Measurements from ENCODE around the gene P2RY4. TPM values are rescaled to one million over a fixed set of nuclear protein-coding genes. Genes with fewer than 3 reads are reported as not detected.
"Not testable (repeated sequence)": the region's sequence is repeated elsewhere in the genome, so short reads cannot be mapped to it uniquely, and the experiment has no call there.

The P2RY4 gene
- total and polyA plus RNA-seq, 4 donors, result 0.91 to 1.2 TPM; not detected in 2

DNA sequence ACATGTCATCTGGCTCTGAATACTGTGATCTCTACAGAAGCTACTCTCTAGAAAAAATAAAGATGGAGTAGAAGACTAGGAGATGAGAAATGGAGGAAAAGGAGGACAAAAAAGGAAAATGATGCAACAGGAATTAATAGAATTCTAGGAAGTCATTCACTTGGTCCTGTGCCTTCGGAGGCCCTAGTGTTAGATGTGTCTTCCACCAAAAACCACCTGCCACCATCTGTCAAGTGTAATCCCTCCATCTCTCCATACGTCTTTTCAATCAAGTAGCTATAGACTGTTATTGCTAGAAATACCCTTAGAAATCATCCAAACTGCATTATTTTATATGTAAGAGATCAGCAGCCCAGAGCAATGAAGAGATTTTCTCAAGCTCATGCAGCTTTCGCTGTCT lies 19.1 kb upstream of the P2RY4 start:
- Histone ChIP-seq H3K4me3 (ENCODE audit: low read length in 2 of 2) (no peak overlapping the region), H3K27ac (ENCODE audit: low read depth in 1 of 2, low read length in 2 of 2) (no peak overlapping the region), H3K27me3 (ENCODE audit: control insufficient read depth in 1 of 2, insufficient read depth in 2 of 2, low read length in 1 of 2) (no peaks in the 10 kb centered on the region), H3K36me3 (ENCODE audit: control insufficient read depth in 1 of 2, insufficient read depth in 2 of 2, low read length in 1 of 2) (no peaks in the 10 kb centered on the region), H3K9me3 (ENCODE audit: control insufficient read depth, low read length) (no peaks in the 10 kb centered on the region), H3K4me1 (ENCODE audit: control insufficient read depth in 1 of 2, insufficient read depth in 2 of 2, low read length in 2 of 2) (no peaks in the 10 kb centered on the region)
- DNase-seq (no peak), ATAC-seq (ENCODE audit: low FRiP score) (no peak)
- intact Hi-C loops (cut with DNase I), result no loop called here
- WGBS, 2 donors, result 83 to 95% methylated on average over 3 of the region's 3 CpGs

DNA sequence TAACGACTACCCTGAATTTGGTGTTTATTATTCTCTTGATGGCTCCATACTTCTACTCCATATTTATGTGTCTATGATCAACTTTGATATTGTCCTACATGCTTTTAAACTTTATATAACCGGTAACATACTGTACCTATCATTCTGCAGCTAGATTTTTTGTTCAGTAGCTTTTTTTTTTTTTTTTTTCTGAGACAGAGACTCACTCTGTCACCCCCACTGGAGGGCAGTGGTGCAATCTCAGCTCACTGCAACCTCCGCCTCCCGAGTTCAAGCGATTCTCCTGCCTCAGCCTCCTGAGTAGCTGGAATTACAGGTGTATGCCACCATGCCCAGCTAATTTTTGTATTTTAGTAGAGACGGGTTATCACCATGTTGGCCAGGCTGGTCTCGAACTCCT lies 14.0 kb upstream of the P2RY4 start:
- H3K27me3 ChIP-seq (ENCODE audit: control insufficient read depth in 1 of 2, insufficient read depth in 2 of 2, low read length in 1 of 2); H3K9me3 ChIP-seq (ENCODE audit: control insufficient read depth, low read length); DNase-seq; H3K4me3 ChIP-seq (ENCODE audit: low read length in 2 of 2); H3K27ac ChIP-seq (ENCODE audit: low read depth in 1 of 2, low read length in 2 of 2); H3K4me1 ChIP-seq (ENCODE audit: control insufficient read depth in 1 of 2, insufficient read depth in 2 of 2, low read length in 2 of 2); ATAC-seq (ENCODE audit: low FRiP score); intact Hi-C loops (cut with DNase I); H3K36me3 ChIP-seq (ENCODE audit: control insufficient read depth in 1 of 2, insufficient read depth in 2 of 2, low read length in 1 of 2): not testable (repeated sequence)
- 78 to 83% methylated on average over 7 of the region's 7 CpGs for WGBS, 2 donors

DNA sequence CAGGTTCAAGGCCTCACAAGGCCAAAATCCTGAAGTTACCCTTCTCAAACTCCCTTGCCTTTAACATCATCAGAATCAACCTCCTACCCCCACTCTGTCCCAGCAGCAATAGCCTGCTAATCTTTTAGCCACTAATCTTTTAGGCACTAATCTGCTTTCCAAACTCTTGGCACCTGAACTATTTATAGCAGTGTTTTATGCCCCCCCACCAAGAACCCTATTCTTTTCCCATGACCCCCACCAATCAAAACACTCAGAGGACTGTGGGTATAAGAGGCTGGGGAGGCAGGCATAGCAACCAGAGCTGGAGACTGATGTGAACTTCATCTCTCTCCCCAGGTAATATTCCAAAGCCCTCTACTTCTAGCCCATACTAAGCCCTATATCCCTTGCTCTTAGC lies 8.0 kb upstream of the P2RY4 start, which contains the start of gene ARR3:
Gene ARR3 (plus strand): TSS at position 301 of the 400 bp plus-strand sequence. CDS start 1,052 bp downstream, outside the sequence.
- intact Hi-C loops (cut with DNase I), result no loop called here

DNA sequence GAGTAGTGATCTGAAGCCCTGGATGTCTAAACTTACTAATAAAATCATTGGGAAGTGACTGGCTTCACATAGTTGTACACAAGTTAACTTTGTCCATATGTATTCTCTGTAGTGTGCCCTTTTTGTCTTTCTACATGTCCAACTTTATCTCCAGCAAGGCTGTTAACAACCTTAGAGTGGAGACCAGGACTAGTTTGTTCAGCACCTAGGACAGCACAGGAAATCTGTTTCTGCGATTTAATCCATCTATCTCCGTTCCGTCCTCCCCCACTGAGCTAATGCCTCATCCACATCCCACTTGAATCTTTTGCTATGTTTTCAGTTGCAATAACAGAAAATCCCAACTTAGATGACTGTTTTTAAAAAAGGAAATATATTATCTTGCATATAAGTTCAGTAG lies 4.8 kb upstream of the P2RY4 start:
- no peak for ATAC-seq (ENCODE audit: low FRiP score)

More for the DNA sequence above, 8.0 kb upstream of the P2RY4 start, which contains the start of gene ARR3:
- no peak within 1 kb of the TSS for H3K27ac ChIP-seq (ENCODE audit: low read depth in 1 of 2, low read length in 2 of 2)
- no peak within 1 kb of the TSS for H3K4me3 ChIP-seq (ENCODE audit: low read length in 2 of 2)
- H3K27me3 ChIP-seq (ENCODE audit: control insufficient read depth in 1 of 2, insufficient read depth in 2 of 2, low read length in 1 of 2), result no peaks in the 10 kb centered on the region
- ATAC-seq (ENCODE audit: low FRiP score) (no peak), DNase-seq (no peak)
- no peaks in the 10 kb centered on the region for H3K9me3 ChIP-seq (ENCODE audit: control insufficient read depth, low read length)
- H3K36me3 ChIP-seq (ENCODE audit: control insufficient read depth in 1 of 2, insufficient read depth in 2 of 2, low read length in 1 of 2), result no peaks in the 10 kb centered on the region
- no peaks in the 10 kb centered on the region for H3K4me1 ChIP-seq (ENCODE audit: control insufficient read depth in 1 of 2, insufficient read depth in 2 of 2, low read length in 2 of 2)

DNA sequence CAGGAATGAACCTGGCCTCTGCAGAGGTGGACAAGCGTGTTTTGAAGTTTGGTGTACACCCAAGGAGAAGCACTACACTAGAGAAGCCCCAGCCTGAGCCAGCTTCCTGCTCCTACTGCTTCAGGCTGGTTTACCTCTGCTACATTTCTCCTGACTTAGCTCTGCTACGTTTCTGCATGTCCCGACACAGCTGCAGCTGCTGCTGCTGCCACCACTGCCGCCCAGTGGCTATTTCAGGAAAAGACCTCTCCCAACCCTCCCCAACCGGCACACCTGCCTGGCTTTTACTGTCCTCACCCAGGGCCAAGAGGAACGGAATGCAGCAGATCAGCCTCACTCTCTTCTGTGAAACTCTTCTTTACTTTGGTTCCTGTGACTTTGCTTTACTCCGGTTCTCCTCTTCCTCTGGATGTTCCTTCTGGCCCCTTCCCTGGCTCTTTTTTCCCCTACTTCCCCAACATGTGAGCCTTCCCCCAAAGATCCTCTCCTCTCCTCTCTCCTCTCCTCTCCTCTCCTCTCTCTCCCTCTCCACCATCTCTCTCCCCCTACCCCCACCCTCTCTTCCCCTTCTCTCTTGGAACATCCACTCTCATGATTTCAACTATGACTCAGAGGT lies 3.1 kb upstream of the P2RY4 start:
- Histone ChIP-seq H3K27me3 (ENCODE audit: control insufficient read depth in 1 of 2, insufficient read depth in 2 of 2, low read length in 1 of 2) (no peaks in the 10 kb centered on the region), H3K27ac (ENCODE audit: low read depth in 1 of 2, low read length in 2 of 2) (no peak overlapping the region), H3K4me1 (ENCODE audit: control insufficient read depth in 1 of 2, insufficient read depth in 2 of 2, low read length in 2 of 2) (no peaks in the 10 kb centered on the region), H3K36me3 (ENCODE audit: control insufficient read depth in 1 of 2, insufficient read depth in 2 of 2, low read length in 1 of 2) (no peaks in the 10 kb centered on the region), H3K4me3 (ENCODE audit: low read length in 2 of 2) (no peak overlapping the region), H3K9me3 (ENCODE audit: control insufficient read depth, low read length) (no peaks in the 10 kb centered on the region)
- intact Hi-C loops (cut with DNase I), result loop anchor here in 1 of 2 donors (5.0 kb wide), 1 partner anchor 56 kb away; no protein-coding TSS in a partner anchor
- DNase-seq (peak in 1 of 2 donors; percentile 74), ATAC-seq (ENCODE audit: low FRiP score) (peak; percentile 52)
- WGBS, 2 donors, result 7 to 15% methylated on average over 7 of the region's 7 CpGs

More for the DNA sequence above, 4.8 kb upstream of the P2RY4 start:
- no peaks in the 10 kb centered on the region for H3K27me3 ChIP-seq (ENCODE audit: control insufficient read depth in 1 of 2, insufficient read depth in 2 of 2, low read length in 1 of 2)
- no peak overlapping the region for H3K27ac ChIP-seq (ENCODE audit: low read depth in 1 of 2, low read length in 2 of 2)
- H3K36me3 ChIP-seq (ENCODE audit: control insufficient read depth in 1 of 2, insufficient read depth in 2 of 2, low read length in 1 of 2), result no peaks in the 10 kb centered on the region
- intact Hi-C loops (cut with DNase I), result loop anchor here in 1 of 2 donors (5.0 kb wide), 1 partner anchor 57 kb away; no protein-coding TSS in a partner anchor
- WGBS, 2 donors, result 30 to 40% methylated on average over 3 of the region's 3 CpGs
- no peaks in the 10 kb centered on the region for H3K9me3 ChIP-seq (ENCODE audit: control insufficient read depth, low read length)
- no peak overlapping the region for H3K4me3 ChIP-seq (ENCODE audit: low read length in 2 of 2)
- H3K4me1 ChIP-seq (ENCODE audit: control insufficient read depth in 1 of 2, insufficient read depth in 2 of 2, low read length in 2 of 2), result no peaks in the 10 kb centered on the region
- DNase-seq, result no peak

DNA sequence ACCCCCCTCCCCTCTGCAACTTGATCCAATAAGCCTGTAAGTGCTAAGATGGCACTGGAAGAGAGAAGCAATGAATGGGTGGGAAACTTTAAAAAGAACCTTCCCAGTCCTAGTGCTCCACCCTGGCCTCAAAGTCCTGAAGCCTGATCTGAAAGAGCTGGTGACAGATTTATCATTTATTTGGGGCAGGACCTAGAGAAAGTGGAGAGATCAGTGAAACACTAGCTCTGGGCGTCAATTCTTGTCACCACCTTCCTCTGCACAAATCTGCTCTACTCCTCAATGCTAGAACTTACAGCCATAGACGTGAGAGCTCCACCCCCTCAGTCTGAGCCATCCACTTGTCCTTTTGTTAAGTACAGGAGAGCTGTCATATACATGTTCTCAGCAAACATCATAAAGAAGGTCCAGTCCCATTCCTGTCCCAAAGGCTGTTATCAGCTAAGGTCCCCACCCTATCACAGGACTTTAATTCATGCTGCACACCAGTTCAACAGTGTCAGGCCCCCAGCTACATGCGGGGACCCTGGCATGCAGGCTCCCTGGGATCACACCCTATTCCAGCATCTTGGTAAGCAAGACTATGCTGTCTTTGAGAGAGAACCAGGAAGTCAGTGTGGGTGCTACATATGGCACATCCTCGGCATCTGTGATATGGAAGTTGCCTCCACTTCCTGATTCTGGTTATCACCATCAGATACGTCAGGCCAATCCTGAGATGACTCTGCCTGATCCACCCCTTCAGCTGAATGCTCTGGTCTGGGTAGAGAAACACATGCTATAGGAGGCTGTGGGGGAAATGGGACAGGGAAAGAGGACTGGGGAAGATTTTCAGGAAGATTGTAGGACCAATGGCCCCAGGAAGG lies 2.3 kb downstream of the P2RY4 start:
- 65 to 89% methylated on average over 5 of the region's 5 CpGs for WGBS, 2 donors

DNA sequence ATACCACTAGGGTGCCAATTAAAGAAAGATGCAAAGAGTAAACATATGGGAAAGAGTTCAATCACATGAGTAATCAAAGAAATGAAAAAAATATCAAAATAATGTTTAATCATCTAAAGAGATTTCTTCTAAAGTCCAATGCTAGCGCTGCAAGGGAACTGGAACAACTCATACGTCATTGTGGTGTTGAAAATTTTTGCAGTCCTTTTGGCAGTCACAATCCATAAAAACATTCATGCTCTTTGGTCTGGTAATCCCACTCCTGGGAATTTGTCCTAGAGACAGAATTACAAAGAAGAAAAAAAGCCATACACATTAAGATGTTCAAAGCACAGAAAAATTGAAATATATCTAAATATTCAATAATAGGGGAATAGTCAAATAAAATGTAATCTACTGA lies 4.6 kb downstream of the P2RY4 start:
- no peak overlapping the region for H3K27ac ChIP-seq (ENCODE audit: low read depth in 1 of 2, low read length in 2 of 2)
- no peak for ATAC-seq (ENCODE audit: low FRiP score)

More for the DNA sequence above, 2.3 kb downstream of the P2RY4 start:
- DNase-seq (no peak), ATAC-seq (ENCODE audit: low FRiP score) (no peak)
- intact Hi-C loops (cut with DNase I), result no loop called here
- Histone ChIP-seq H3K9me3 (ENCODE audit: control insufficient read depth, low read length) (no peaks in the 10 kb centered on the region), H3K27me3 (ENCODE audit: control insufficient read depth in 1 of 2, insufficient read depth in 2 of 2, low read length in 1 of 2) (no peaks in the 10 kb centered on the region), H3K4me3 (ENCODE audit: low read length in 2 of 2) (no peak overlapping the region), H3K36me3 (ENCODE audit: control insufficient read depth in 1 of 2, insufficient read depth in 2 of 2, low read length in 1 of 2) (no peaks in the 10 kb centered on the region), H3K4me1 (ENCODE audit: control insufficient read depth in 1 of 2, insufficient read depth in 2 of 2, low read length in 2 of 2) (no peaks in the 10 kb centered on the region), H3K27ac (ENCODE audit: low read depth in 1 of 2, low read length in 2 of 2) (no peak overlapping the region)

DNA sequence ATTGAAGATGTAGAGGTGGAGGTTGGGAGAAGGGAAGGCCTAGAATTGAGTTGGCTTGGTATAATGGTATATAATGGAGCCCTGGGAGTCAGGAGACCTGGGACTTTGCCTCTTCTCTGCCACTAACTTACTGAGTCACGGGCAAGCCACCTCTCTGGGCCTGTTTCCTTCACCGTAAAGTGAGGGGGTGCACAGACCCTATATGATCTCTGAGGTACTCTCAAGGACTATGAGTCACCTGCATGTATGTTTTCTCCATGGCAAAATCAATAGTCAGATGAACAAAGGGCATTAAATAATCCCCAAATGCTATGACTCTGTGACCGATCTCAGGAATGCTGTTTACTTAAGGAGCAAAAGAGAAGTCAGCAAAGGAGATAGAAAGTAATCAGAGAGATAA lies 5.1 kb downstream of the P2RY4 start:
- 76 to 97% methylated on average over 3 of the region's 3 CpGs for WGBS, 2 donors
- DNase-seq (no peak), ATAC-seq (ENCODE audit: low FRiP score) (no peak)
- Histone ChIP-seq H3K36me3 (ENCODE audit: control insufficient read depth in 1 of 2, insufficient read depth in 2 of 2, low read length in 1 of 2) (no peaks in the 10 kb centered on the region), H3K4me3 (ENCODE audit: low read length in 2 of 2) (no peak overlapping the region), H3K27ac (ENCODE audit: low read depth in 1 of 2, low read length in 2 of 2) (no peak overlapping the region), H3K9me3 (ENCODE audit: control insufficient read depth, low read length) (no peaks in the 10 kb centered on the region), H3K4me1 (ENCODE audit: control insufficient read depth in 1 of 2, insufficient read depth in 2 of 2, low read length in 2 of 2) (no peaks in the 10 kb centered on the region), H3K27me3 (ENCODE audit: control insufficient read depth in 1 of 2, insufficient read depth in 2 of 2, low read length in 1 of 2) (no peaks in the 10 kb centered on the region)
- intact Hi-C loops (cut with DNase I), result no loop called here

More for the DNA sequence above, 4.6 kb downstream of the P2RY4 start:
- Histone ChIP-seq H3K4me3 (ENCODE audit: low read length in 2 of 2) (no peak overlapping the region), H3K4me1 (ENCODE audit: control insufficient read depth in 1 of 2, insufficient read depth in 2 of 2, low read length in 2 of 2) (no peaks in the 10 kb centered on the region), H3K9me3 (ENCODE audit: control insufficient read depth, low read length) (no peaks in the 10 kb centered on the region), H3K36me3 (ENCODE audit: control insufficient read depth in 1 of 2, insufficient read depth in 2 of 2, low read length in 1 of 2) (no peaks in the 10 kb centered on the region), H3K27me3 (ENCODE audit: control insufficient read depth in 1 of 2, insufficient read depth in 2 of 2, low read length in 1 of 2) (no peaks in the 10 kb centered on the region)
- intact Hi-C loops (cut with DNase I), result no loop called here
- WGBS, 2 donors, result 34 to 35% methylated on average over 2 of the region's 2 CpGs
- DNase-seq, result no peak

DNA sequence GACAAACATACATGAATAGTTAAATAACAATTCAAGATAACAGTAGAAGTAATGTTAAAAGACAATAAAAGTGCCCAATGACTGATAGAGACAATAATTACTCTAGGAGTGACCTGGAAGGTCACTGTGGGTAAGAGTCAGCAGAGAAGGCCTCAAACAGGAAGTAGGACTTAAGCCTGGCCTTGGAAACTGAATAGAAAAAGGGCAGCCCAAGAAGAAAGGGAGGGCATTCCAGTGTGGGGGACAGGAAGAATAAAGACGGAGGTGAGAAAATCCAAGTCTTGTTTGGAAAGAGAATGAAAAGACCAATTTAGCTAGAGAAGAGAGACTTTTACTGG lies 6.0 kb downstream of the P2RY4 start:
- no peak for ATAC-seq (ENCODE audit: low FRiP score)
- Histone ChIP-seq H3K36me3 (ENCODE audit: control insufficient read depth in 1 of 2, insufficient read depth in 2 of 2, low read length in 1 of 2) (no peaks in the 10 kb centered on the region), H3K4me1 (ENCODE audit: control insufficient read depth in 1 of 2, insufficient read depth in 2 of 2, low read length in 2 of 2) (no peaks in the 10 kb centered on the region), H3K27ac (ENCODE audit: low read depth in 1 of 2, low read length in 2 of 2) (no peak overlapping the region), H3K4me3 (ENCODE audit: low read length in 2 of 2) (no peak overlapping the region), H3K27me3 (ENCODE audit: control insufficient read depth in 1 of 2, insufficient read depth in 2 of 2, low read length in 1 of 2) (no peaks in the 10 kb centered on the region), H3K9me3 (ENCODE audit: control insufficient read depth, low read length) (no peaks in the 10 kb centered on the region)
- no peak for DNase-seq
- 75 to 89% methylated on average over 1 of the region's 1 CpG for WGBS, 2 donors
- intact Hi-C loops (cut with DNase I), result no loop called here

All from aorta (tissue), 5 donors.